Thoracic aorta (tissue), 2 donors: ENCODE data around the gene GSG1L2. TPM values are rescaled to one million over a fixed set of nuclear protein-coding genes. Genes with fewer than 3 reads are reported as not detected.

Experiments used
- ATAC-seq: fragments of 150-250 bp; one replicate; pipeline ENCODE4 v1.8.0; 2017; ENCODE audit warnings: low read depth; ENCODE audit not compliant: insufficient number of reproducible peaks, low FRiP score
- DNase-seq: peaks from one replicate; pipeline ENCODE4 v3.0.0-alpha.2; 2020; ENCODE audit warnings: low spot score
- H3K27ac ChIP-seq, 2 donors: fragments of 200-600 bp; sonication (generic); 1 replicate in 1 of 2; 2 replicates in 1 of 2; pipeline ENCODE4 v1.5.1; 2016; ENCODE audit warnings: mild to moderate bottlenecking in 2 of 2, moderate library complexity in 2 of 2
- H3K27me3 ChIP-seq: fragments of 200-600 bp; sonication (generic); replicated peaks from 2 replicates; pipeline ENCODE4 v1.6.0; 2016; ENCODE audit warnings: mild to moderate bottlenecking; ENCODE audit not compliant: insufficient read depth
- H3K36me3 ChIP-seq: fragments of 200-600 bp; sonication (generic); one replicate; pipeline ENCODE4 v1.5.1; 2016
- H3K4me1 ChIP-seq, 2 donors: fragments of 200-600 bp; sonication (generic); 1 replicate in 1 of 2; 2 replicates in 1 of 2; pipeline versions ENCODE4 v1.5.1 to v1.6.0; 2016; ENCODE audit warnings: low read depth in 2 of 2, mild to moderate bottlenecking in 1 of 2; ENCODE audit not compliant: control insufficient read depth in 1 of 2
- H3K4me3 ChIP-seq: fragments of 200-600 bp; sonication (generic); 2 replicates; pipeline ENCODE4 v1.5.1; 2016; ENCODE audit warnings: mild to moderate bottlenecking
- H3K9me3 ChIP-seq: fragments of 200-600 bp; sonication (generic); 2 replicates; pipeline ENCODE4 v1.5.1; 2016
- CTCF ChIP-seq: fragments of 200-600 bp; sonication (generic); IDR thresholded peaks from one replicate; pipeline ENCODE4 v1.5.1; 2019; ENCODE audit warnings: antibody characterized with exemption
- total RNA-seq, 2 donors: library from RNA; depleted of rRNA; stranded (reverse); fragments of >200 nt; gene quantifications; one replicate each; pipeline versions ENCODE4 v1.1.0 to v1.2.3, GENCODE V29; 2016

GSG1L2 gene
- total RNA-seq, 2 donors from 2014 or later, result not detected

GRCh38 chr17:9860851-9861250 lies 39.0 kb upstream of the GSG1L2 start:
- H3K27ac ChIP-seq, result no peak overlapping the region
- no peak overlapping the region for H3K4me3 ChIP-seq
- peaks cover 3% of the 10 kb centered on the region for H3K9me3 ChIP-seq
- ATAC-seq (no peak), DNase-seq (no peak)
- no peaks in the 10 kb centered on the region for H3K27me3 ChIP-seq
- no peaks in the 10 kb centered on the region for H3K4me1 ChIP-seq
- H3K36me3 ChIP-seq, result no peaks in the 10 kb centered on the region
- no peak for TF ChIP-seq CTCF

GRCh38 chr17:9859781-9860180 lies 37.9 kb upstream of the GSG1L2 start:
- no peaks in the 10 kb centered on the region for H3K36me3 ChIP-seq
- no peaks in the 10 kb centered on the region for H3K4me1 ChIP-seq
- H3K4me3 ChIP-seq, result no peak overlapping the region
- DNase-seq, result no peak
- TF ChIP-seq CTCF, result no peak
- no peak overlapping the region for H3K27ac ChIP-seq
- no peaks in the 10 kb centered on the region for H3K27me3 ChIP-seq
- peaks cover 3% of the 10 kb centered on the region for H3K9me3 ChIP-seq
- no peak for ATAC-seq

- no peaks in the 10 kb centered on the region for H3K27me3 ChIP-seq
- no peaks in the 10 kb centered on the region for H3K4me1 ChIP-seq
- no peaks in the 10 kb centered on the region for H3K36me3 ChIP-seq
- no peak for ATAC-seq
- TF ChIP-seq CTCF, result no peak
- no peak overlapping the region for H3K27ac ChIP-seq
- H3K9me3 ChIP-seq, result no peaks in the 10 kb centered on the region
- DNase-seq, result no peak
- no peak overlapping the region for H3K4me3 ChIP-seq
These were observed 33.2 kb upstream of the GSG1L2 start for GRCh38 chr17:9855036-9855435.

GRCh38 chr17:9854255-9854654 lies 32.4 kb upstream of the GSG1L2 start:
- Histone ChIP-seq H3K9me3 (no peaks in the 10 kb centered on the region), H3K4me3 (no peak overlapping the region), H3K4me1 (no peaks in the 10 kb centered on the region), H3K36me3 (no peaks in the 10 kb centered on the region), H3K27me3 (no peaks in the 10 kb centered on the region), H3K27ac (no peak overlapping the region)
- DNase-seq (no peak), ATAC-seq (no peak)
- no peak for TF ChIP-seq CTCF

- Histone ChIP-seq H3K27me3 (no peaks in the 10 kb centered on the region), H3K9me3 (no peaks in the 10 kb centered on the region), H3K4me3 (no peak overlapping the region), H3K36me3 (no peaks in the 10 kb centered on the region), H3K27ac (no peak overlapping the region), H3K4me1 (no peaks in the 10 kb centered on the region)
- ATAC-seq (no peak), DNase-seq (no peak)
- no peak for TF ChIP-seq CTCF
These were observed 28.3 kb upstream of the GSG1L2 start for GRCh38 chr17:9850151-9850550.
